ENCODE measurements around the gene RGMA.

- TF ChIP-seq CTCF (IDR thresholded peaks at IDR 0.05), result no peak
- no peak for TF ChIP-seq POLR2A (IDR thresholded peaks at IDR 0.05)
These were observed 38.3 kb upstream of the RGMA start for GRCh38 chr15:93127286-93127685.
